Right lobe of liver (tissue), 6 donors: ENCODE data around the gene VDAC1. TPM values are rescaled to one million over a fixed set of nuclear protein-coding genes. Genes with fewer than 3 reads are reported as not detected.

Experiments used
- ATAC-seq, 4 donors: fragments of 200-7000 bp; cut with Tn5 transposase; one replicate each; pipeline ENCODE4 v1.9.1; 2020; ENCODE audit warnings: mild to moderate bottlenecking in 4 of 4, moderate library complexity in 4 of 4
- DNase-seq, 3 donors: peaks; one replicate each; pipeline ENCODE4 v3.0.0-alpha.2; 2020
- H3K27ac ChIP-seq, 3 donors: fragments of 200-600 bp; one replicate each; pipeline ENCODE4 v1.8.0; 2022
- H3K27me3 ChIP-seq, 2 donors: fragments of 200-600 bp; one replicate each; pipeline ENCODE4 v1.8.0; 2022
- H3K36me3 ChIP-seq, 4 donors: fragments of 200-600 bp; sonication (generic) in 1 of 4; one replicate each; pipeline versions ENCODE4 v1.5.1 to v1.8.0; 2017 to 2022; ENCODE audit warnings: control low read depth in 1 of 4
- H3K4me1 ChIP-seq, 4 donors: fragments of 200-600 bp; sonication (generic) in 1 of 4; one replicate each; pipeline versions ENCODE4 v1.5.1 to v1.8.0; 2017 to 2022; ENCODE audit warnings: control low read depth in 1 of 4
- H3K4me3 ChIP-seq, 3 donors: fragments of 200-600 bp; one replicate each; pipeline ENCODE4 v1.8.0; 2022
- H3K9me3 ChIP-seq, 4 donors: fragments of 200-600 bp; sonication (generic) in 1 of 4; one replicate each; pipeline versions ENCODE4 v1.5.1 to v1.8.0; 2017 to 2022; ENCODE audit warnings: control low read depth in 1 of 4
- CTCF ChIP-seq, 4 donors: fragments of 200-600 bp in 3 of 4; fragments of 450-650 bp in 1 of 4; IDR thresholded peaks; one replicate each; pipeline versions ENCODE4 v1.5.1 to v1.8.0; 2016 to 2022; ENCODE audit warnings: antibody characterized with exemption in 4 of 4, mild to moderate bottlenecking in 2 of 4
- POLR2A ChIP-seq: fragments of 450-650 bp; IDR thresholded peaks from one replicate; pipeline ENCODE4 v1.6.1; 2017; ENCODE audit warnings: antibody characterized with exemption, mild to moderate bottlenecking
- WGBS: methylation state at CpG from one replicate; pipeline ENCODE4 v1.1.6; 2018; ENCODE audit warnings: low coverage, low lambda C conversion rate; ENCODE audit not compliant: insufficient coverage; ENCODE audit errors: missing lambda C conversion rate; 5-methylcytosine and 5-hydroxymethylcytosine counted together
- intact Hi-C, 2 donors: fragments of 100-400 bp; cut with DNase I; formaldehyde crosslinking; loops; one replicate each; pipeline versions ENCODE4 v1.11.2 to v1.14.1; 2022
- total RNA-seq, 6 experiments: library from RNA; depleted of rRNA in 2 of 6; stranded (reverse); fragments of >200 nt in 2 of 6; fragmentation: NEBNext Ultra II Directional in 3 of 6; extraction: Animal tissue kit (Norgen Biotek cat#: 25700) in 3 of 6; gene quantifications; one replicate each; pipeline versions ENCODE4 v1.1.0 to v1.2.4, GENCODE V29; 2016 to 2023
- donor health status: DM: no; HTN: yes; CAD: no.
- donor health status: DM: no; HTN: no; CAD: no.
- donor health status: DM: no; HTN: no; CAD: no.
- donor health status: DM: no; HTN: yes; CAD: no.
- donor health status: DM: no; HTN: yes; CAD: no.

The VDAC1 gene
- total RNA-seq, 6 experiments from 2014 or later, result 101 to 209 (median 128) TPM

GRCh38 chr5:133932441-133933168 lies 72.2 kb downstream of the VDAC1 start:
- TF ChIP-seq CTCF (IDR thresholded peaks at IDR 0.05) (no peak), POLR2A (no peak)
- DNase-seq, result no peak
- Histone ChIP-seq H3K27ac (no peak overlapping the region), H3K9me3 (no peaks in the 10 kb centered on the region), H3K36me3 (no peaks in the 10 kb centered on the region), H3K4me3 (no peak overlapping the region), H3K4me1 (no peaks in the 10 kb centered on the region), H3K27me3 (no peaks in the 10 kb centered on the region)
- intact Hi-C loops, result no loop called here
- peak; percentile 29 to 55 (median 32) for ATAC-seq
- WGBS, result 73% methylated on average over 5 of the region's 13 CpGs

- H3K27me3 ChIP-seq, result no peaks in the 10 kb centered on the region
- H3K9me3 ChIP-seq, result no peaks in the 10 kb centered on the region
- H3K27ac ChIP-seq, result no peak overlapping the region
- no peak for DNase-seq
- TF ChIP-seq POLR2A (no peak), CTCF (IDR thresholded peaks at IDR 0.05) (no peak)
- H3K4me3 ChIP-seq, result no peak overlapping the region
- no peak for ATAC-seq
- no peaks in the 10 kb centered on the region for H3K36me3 ChIP-seq
- intact Hi-C loops, result no loop called here
- WGBS, result 50% methylated on average over 2 of the region's 5 CpGs
- peaks cover 0 to 8% (median 0%) of the 10 kb centered on the region in 4 donors for H3K4me1 ChIP-seq
Observed at GRCh38 chr5:133931546-133931945, 73.2 kb downstream of the VDAC1 start.

GRCh38 chr5:133930813-133931090 lies 74.0 kb downstream of the VDAC1 start:
- peaks cover 0 to 8% (median 0%) of the 10 kb centered on the region in 4 donors for H3K4me1 ChIP-seq
- DNase-seq (no peak), ATAC-seq (no peak)
- TF ChIP-seq POLR2A (no peak), CTCF (IDR thresholded peaks at IDR 0.05) (no peak)
- 56% methylated on average over 3 of the region's 3 CpGs for WGBS
- H3K36me3 ChIP-seq, result no peaks in the 10 kb centered on the region
- H3K9me3 ChIP-seq, result no peaks in the 10 kb centered on the region
- no peak overlapping the region for H3K27ac ChIP-seq
- no peak overlapping the region for H3K4me3 ChIP-seq
- intact Hi-C loops, result no loop called here
- no peaks in the 10 kb centered on the region for H3K27me3 ChIP-seq

- intact Hi-C loops, result no loop called here
- TF ChIP-seq POLR2A (no peak), CTCF (IDR thresholded peaks at IDR 0.05) (no peak)
Observed at GRCh38 chr5:133930061-133930812, 74.5 kb downstream of the VDAC1 start.

More at GRCh38 chr5:133930061-133930812, 74.5 kb downstream of the VDAC1 start:
- Histone ChIP-seq H3K36me3 (no peaks in the 10 kb centered on the region), H3K4me3 (no peak overlapping the region), H3K27ac (no peak overlapping the region), H3K27me3 (no peaks in the 10 kb centered on the region), H3K9me3 (no peaks in the 10 kb centered on the region), H3K4me1 (peaks cover 0 to 8% (median 0%) of the 10 kb centered on the region in 4 donors)
- DNase-seq (no peak), ATAC-seq (peak in 2 of 4 donors; percentile 14 to 23)
- WGBS, result 56% methylated on average over 10 of the region's 16 CpGs
